Transverse colon (tissue), 4 donors: ENCODE measurements around the gene CMPK1.

ENCODE experiments used
- CTCF ChIP-seq, 5 experiments: fragments of 200-600 bp in 3 of 5; fragments of 450-650 bp in 2 of 5; sonication (generic) in 3 of 5; IDR thresholded peaks; 1 replicate in 2 of 5; 2 replicates in 3 of 5; pipeline ENCODE4 v1.5.1; 2016 to 2017; ENCODE audit warnings: antibody characterized with exemption in 5 of 5, inconsistent platforms in 3 of 5, mild to moderate bottlenecking in 2 of 5, moderate library complexity in 1 of 5
- EP300 ChIP-seq: sonication (generic); formaldehyde crosslinking; IDR thresholded peaks from one replicate; pipeline ENCODE4 v1.6.1; 2017; ENCODE audit warnings: antibody characterized with exemption, low read depth
- POLR2A ChIP-seq: fragments of 450-650 bp; IDR thresholded peaks from one replicate; pipeline ENCODE4 v1.6.1; 2016; ENCODE audit warnings: antibody characterized with exemption, mild to moderate bottlenecking, moderate library complexity
- POLR2AphosphoS5 ChIP-seq, 3 donors: sonication (generic); formaldehyde crosslinking; IDR thresholded peaks; one replicate each; pipeline ENCODE4 v1.6.1; 2016; ENCODE audit warnings: antibody characterized with exemption in 3 of 3

- TF ChIP-seq EP300 (no peak), CTCF (IDR thresholded peaks at IDR 0.05) (no peak), POLR2A (no peak), POLR2AphosphoS5 (IDR thresholded peaks at IDR 0.05) (no peak)
Measured at GRCh38 chr1:47330212-47330611, 3.4 kb upstream of the CMPK1 start.
